NCI-H524 treated with DMSO at 0.1 percent for 48 hours (cell line): Measurements from ENCODE around the gene THAP3.

Source experiments
- DNase-seq: peaks from one replicate; lab custom pipeline; 2025; lab: John Stamatoyannopoulos, UW

The THAP3 gene

GRCh38 chr1:6612641-6613360 is 11.9 kb upstream of the THAP3 start:
- DNase-seq, result no peak

GRCh38 chr1:6613361-6614018 is 11.2 kb upstream of the THAP3 start, which contains the start of gene PHF13:
TSS of gene PHF13 (plus strand) at chr1:6613731. CDS start at chr1:6614067, 336 bp downstream.
- DNase-seq, result peak; percentile 90

DNA sequence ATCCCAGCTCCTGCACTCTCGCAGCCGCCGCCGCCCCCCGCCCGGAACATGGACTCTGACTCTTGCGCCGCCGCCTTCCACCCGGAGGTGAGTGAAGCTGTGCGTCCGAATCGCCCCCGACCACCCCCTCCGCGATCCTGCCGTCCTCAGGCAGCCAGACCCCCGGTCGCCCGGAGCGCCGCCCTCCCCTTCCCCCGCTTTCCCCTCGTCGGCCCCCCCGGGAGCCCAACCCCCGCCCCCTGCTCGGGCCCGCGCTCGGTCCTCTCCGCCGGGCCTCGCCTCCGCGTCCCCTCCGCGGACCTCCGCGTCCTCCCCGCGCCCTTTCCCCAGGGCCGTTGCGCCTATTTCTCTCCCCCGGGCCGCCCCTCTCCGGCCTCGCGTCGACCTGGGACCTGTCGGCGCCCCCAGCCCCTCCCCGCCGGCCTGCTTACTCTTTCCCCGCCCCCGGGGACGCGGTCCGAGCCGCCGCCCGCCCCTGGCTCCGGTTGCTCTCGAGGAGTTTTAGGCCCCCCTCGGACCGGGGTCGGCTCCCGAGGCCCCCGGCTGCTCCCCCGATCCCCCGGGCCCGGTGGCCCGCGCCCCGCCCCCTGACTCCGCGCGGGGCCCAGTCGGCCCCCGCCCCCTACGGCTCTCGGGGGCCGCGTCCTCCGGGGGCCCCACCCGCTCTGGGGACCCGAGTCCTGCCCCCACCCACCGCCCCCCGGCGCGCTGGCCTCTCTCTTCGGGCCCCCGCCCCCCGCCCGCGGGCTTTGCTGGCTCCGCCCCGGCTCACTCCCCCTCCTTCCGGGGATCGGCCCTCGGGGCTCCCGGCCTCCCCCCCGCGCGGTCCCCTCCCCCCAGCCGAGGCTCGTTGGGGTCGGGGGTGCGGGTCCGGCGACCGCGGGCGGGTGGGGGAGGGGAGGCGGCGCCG is 10.4 kb upstream of the THAP3 start:
- no peak for DNase-seq

DNA sequence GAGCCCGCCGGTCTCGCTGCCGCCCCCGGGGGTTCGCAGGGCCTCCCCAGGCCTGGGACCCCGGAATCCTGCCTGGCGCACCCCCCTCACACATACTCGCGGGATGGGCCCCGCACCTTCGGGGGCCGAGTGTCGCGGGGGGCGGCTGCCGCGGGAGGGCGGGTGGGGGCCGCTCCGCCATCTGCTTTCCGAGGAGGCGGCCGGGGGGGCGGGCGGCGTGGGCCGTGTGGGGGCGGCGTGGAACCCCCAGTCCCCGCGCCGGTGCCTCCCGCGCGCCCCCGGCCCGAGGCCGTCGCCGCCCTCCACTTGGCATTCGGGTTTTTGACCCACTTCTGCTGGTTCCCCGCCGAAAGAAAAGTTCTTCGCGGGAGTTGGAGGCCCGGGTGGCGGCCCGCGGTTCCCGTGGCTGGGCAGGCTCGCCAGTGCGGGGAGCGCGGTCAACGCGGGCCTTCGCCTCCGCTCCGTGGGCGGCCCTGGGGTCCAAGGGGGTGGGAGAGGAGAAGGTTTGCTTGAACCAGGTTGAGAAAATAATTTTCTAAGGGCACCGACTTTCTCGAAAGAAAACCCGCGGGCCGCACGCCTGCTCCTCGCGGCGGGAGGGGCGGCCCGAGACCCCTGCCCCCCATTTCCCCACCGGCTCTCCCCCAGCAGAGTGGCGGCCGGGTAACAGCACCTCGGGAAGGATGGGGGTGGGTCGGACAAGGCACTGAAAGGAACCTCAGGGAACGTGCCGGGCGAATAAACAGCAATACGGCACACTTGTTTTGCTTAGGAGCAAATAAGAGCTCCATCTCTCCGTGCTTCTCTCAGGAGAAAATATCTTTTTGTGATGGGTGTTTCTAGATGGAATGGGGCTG is 9.5 kb upstream of the THAP3 start:
- DNase-seq, result no peak

- no peak for DNase-seq
Observed at GRCh38 chr1:6619045-6619444, 5.6 kb upstream of the THAP3 start.

GRCh38 chr1:6621429-6622391 is 3.0 kb upstream of the THAP3 start:
- no peak for DNase-seq

- DNase-seq, result no peak
Observed at GRCh38 chr1:6622396-6623152, 2.1 kb upstream of the THAP3 start.

- DNase-seq, result no peak
Observed at GRCh38 chr1:6623269-6623965, 1.3 kb upstream of the THAP3 start.

GRCh38 chr1:6625584-6626149 is 999 bp downstream of the THAP3 start:
- DNase-seq, result no peak

- DNase-seq, result no peak
Observed at GRCh38 chr1:6627031-6627430, 2.4 kb downstream of the THAP3 start.

- no peak for DNase-seq
Observed at GRCh38 chr1:6627841-6628545, 3.3 kb downstream of the THAP3 start.

DNA sequence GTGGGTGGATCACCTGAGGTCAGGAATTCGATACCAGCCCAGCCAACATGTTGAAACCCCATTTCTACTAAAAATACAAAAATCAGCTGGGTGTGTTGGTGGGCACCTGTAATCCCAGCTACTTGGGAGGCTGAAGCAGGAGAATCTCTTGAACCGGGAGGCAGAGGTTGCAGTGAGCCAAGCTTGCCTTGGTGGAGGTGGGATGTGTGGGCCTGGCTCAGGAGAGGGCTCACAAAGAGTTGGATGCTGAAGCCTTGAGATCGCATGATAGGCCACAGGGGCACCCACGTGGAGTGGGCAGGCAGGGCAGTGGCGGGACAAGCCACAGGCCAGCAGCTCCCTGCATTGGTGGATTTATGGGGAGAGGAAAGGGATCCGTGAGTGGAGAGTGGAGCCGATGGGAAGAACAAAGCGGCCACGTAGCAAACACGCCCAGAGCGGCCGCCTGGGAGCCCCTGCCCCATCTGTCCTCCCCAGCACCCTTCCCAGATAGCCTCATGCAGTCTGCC is 4.4 kb downstream of the THAP3 start:
- DNase-seq, result no peak

GRCh38 chr1:6630027-6630426 is 5.4 kb downstream of the THAP3 start:
- no peak for DNase-seq

DNA sequence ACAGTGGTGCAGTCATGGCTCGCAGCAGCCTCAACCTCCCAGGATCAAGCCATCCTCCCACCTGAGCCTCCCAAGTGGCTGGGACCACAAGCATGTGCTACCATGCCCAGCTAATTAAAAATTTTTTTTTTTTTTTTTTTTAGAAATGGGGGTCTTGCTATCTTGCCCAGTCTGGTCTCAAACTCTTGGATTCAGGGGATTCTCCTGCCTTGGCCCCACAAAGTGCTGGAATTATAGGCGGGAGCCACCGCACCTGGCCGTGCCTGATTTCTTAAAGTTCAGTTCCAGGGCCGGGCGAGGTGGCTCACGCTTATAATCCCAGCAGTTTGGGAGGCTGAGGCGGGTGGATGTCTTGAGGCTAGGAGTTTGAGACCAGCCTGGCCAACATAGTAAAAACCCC is 6.4 kb downstream of the THAP3 start:
- DNase-seq, result no peak

DNA sequence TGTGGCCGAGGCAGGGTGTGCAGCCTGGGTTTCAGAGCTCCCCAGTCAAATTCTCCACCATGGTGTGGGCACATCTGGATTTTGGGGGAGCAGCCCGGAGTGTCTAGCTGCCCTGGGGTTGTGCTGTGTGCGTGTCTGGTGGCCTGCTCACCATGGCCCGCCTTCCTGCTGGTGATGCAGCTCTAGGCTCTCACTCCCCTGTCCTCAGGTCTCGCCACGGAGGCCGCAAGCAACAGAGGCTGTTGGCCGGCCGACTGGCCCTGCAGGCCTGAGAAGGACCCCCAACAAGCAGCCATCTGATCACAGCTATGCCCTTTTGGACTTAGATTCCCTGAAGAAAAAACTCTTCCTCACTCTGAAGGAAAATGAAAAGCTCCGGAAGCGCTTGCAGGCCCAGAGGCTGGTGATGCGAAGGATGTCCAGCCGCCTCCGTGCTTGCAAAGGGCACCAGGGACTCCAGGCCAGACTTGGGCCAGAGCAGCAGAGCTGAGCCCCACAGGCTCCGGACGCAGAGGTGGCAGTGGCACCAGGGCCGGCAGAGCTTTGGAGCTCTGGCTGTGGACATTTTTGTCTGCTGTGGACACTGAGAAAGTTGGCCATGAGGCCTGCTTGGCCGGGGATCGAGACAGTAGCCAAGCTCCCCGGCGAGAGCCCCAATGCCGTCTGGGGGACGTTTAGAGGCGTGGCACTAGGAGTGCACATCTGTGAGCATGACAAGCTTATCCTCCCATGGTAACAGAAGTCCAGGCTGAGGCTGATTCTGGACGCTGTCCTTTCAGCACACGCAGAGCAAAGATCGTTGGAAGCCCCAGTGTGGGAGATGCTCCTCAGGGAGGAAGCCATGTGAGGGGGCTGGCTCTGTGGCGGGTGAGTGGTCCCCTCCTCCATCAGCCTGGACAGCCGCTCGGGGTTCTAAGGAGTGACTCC is 8.2 kb downstream of the THAP3 start:
- no peak for DNase-seq

- peak; percentile 22 for DNase-seq
Observed at GRCh38 chr1:6634371-6635052, 9.8 kb downstream of the THAP3 start.
